OCI-LY3 (cell line): Measurements from ENCODE around the gene STAU1.
"Not testable (repeated sequence)": the region's sequence is repeated elsewhere in the genome, so short reads cannot be mapped to it uniquely, and the experiment has no call there.

ENCODE experiments used
- H2AFZ ChIP-seq: fragments of 200-600, 300-600 bp; shearing (Covaris generic); 2 replicates; pipeline ENCODE4 v1.6.0; 2014; ENCODE audit warnings: antibody characterized with exemption, low read depth, low read length
- H3K27ac ChIP-seq: fragments of 200-600, 300-600 bp; sonication (generic); 2 replicates; pipeline ENCODE4 v1.5.1; 2014; ENCODE audit warnings: mild to moderate bottlenecking, low read length, moderate library complexity, mixed read lengths
- H3K27me3 ChIP-seq: fragments of 200-600, 300-600 bp; sonication (generic); 2 replicates; pipeline ENCODE4 v1.6.1; 2014; ENCODE audit warnings: low read depth, low read length, mixed read lengths
- H3K36me3 ChIP-seq: fragments of 200-600, 300-600 bp; sonication (generic); replicated peaks from 2 replicates; pipeline ENCODE3; 2014; ENCODE audit warnings: low read depth, low read length, mixed read lengths
- H3K4me1 ChIP-seq: fragments of 300-600, 200-600 bp; sonication (generic); 2 replicates; pipeline ENCODE4 v1.6.1; 2014; ENCODE audit warnings: low read length, mixed read lengths
- H3K4me2 ChIP-seq: fragments of 200-600, 300-600 bp; sonication (generic); 2 replicates; pipeline ENCODE4 v1.6.1; 2014; ENCODE audit warnings: low read length, mixed read lengths
- H3K4me3 ChIP-seq: fragments of 300-600, 200-600 bp; sonication (generic); 2 replicates; pipeline ENCODE4 v1.5.1; 2014; ENCODE audit warnings: antibody characterized with exemption, mild to moderate bottlenecking, low read length, moderate library complexity
- H3K79me2 ChIP-seq: fragments of 300-600, 200-600 bp; shearing (Covaris generic); 2 replicates; pipeline ENCODE4 v1.6.1; 2014; ENCODE audit warnings: mild to moderate bottlenecking, low read length, mixed read lengths
- H3K9ac ChIP-seq: fragments of 300-600, 200-600 bp; shearing (Covaris generic); 2 replicates; pipeline ENCODE4 v1.6.0; 2014; ENCODE audit warnings: mild to moderate bottlenecking, low read length, moderate library complexity
- H3K9me3 ChIP-seq: fragments of 200-600, 300-600 bp; shearing (Covaris generic); 2 replicates; pipeline ENCODE4 v1.6.1; 2014; ENCODE audit warnings: low read length, mixed read lengths; ENCODE audit not compliant: insufficient read depth
- H4K20me1 ChIP-seq: fragments of 200-600, 300-600 bp; sonication (generic); 2 replicates; pipeline ENCODE4 v1.6.1; 2016; ENCODE audit warnings: low read length, mixed read lengths; ENCODE audit not compliant: insufficient read depth
- CTCF ChIP-seq: fragments of 200-600, 300-600 bp; sonication (generic); IDR thresholded peaks from 2 replicates; pipeline ENCODE4 v1.5.1; 2014; ENCODE audit warnings: antibody characterized with exemption, low read length, low read depth
- EZH2phosphoT487 ChIP-seq: fragments of 200-600 bp; shearing (Covaris generic); IDR thresholded peaks from 2 replicates; pipeline ENCODE4 v1.6.1; 2018; ENCODE audit warnings: antibody characterized with exemption, mixed run types, low read depth

The STAU1 gene

GRCh38 chr20:49186535-49187329, 1.4 kb downstream of the STAU1 start:
- Histone ChIP-seq H4K20me1 (peaks cover 54% of the 10 kb centered on the region), H2AFZ (no peak overlapping the region)

GRCh38 chr20:49185071-49185761, 2.9 kb downstream of the STAU1 start:
- Histone ChIP-seq H2AFZ (no peak overlapping the region), H3K27ac (no peak overlapping the region), H3K4me1 (peaks cover 19% of the 10 kb centered on the region), H3K27me3 (peaks cover 5% of the 10 kb centered on the region; the same call in 1 of the 2 replicates), H4K20me1 (peaks cover 68% of the 10 kb centered on the region), H3K4me2 (no peak overlapping the region), H3K9me3 (no peaks in the 10 kb centered on the region), H3K36me3 (peaks cover 7% of the 10 kb centered on the region), H3K4me3 (no peak overlapping the region), H3K9ac (no peak overlapping the region), H3K79me2 (peaks cover 79% of the 10 kb centered on the region)
- TF ChIP-seq EZH2phosphoT487 (no peak), CTCF (no peak)

More at GRCh38 chr20:49186535-49187329, 1.4 kb downstream of the STAU1 start:
- TF ChIP-seq CTCF (no peak), EZH2phosphoT487 (no peak)
- peaks cover 64% of the 10 kb centered on the region for H3K79me2 ChIP-seq
- H3K4me2 ChIP-seq, result peak overlapping the region; percentile 83
- H3K9me3 ChIP-seq, result no peaks in the 10 kb centered on the region
- peak overlapping the region; percentile 50; the same call in 1 of the 2 replicates for H3K27ac ChIP-seq
- H3K4me3 ChIP-seq, result peak overlapping the region; percentile 83
- peaks cover 7% of the 10 kb centered on the region for H3K36me3 ChIP-seq
- H3K27me3 ChIP-seq, result peaks cover 5% of the 10 kb centered on the region; the same call in 1 of the 2 replicates
- peak overlapping the region; percentile 78 for H3K9ac ChIP-seq
- H3K4me1 ChIP-seq, result peaks cover 19% of the 10 kb centered on the region

DNA sequence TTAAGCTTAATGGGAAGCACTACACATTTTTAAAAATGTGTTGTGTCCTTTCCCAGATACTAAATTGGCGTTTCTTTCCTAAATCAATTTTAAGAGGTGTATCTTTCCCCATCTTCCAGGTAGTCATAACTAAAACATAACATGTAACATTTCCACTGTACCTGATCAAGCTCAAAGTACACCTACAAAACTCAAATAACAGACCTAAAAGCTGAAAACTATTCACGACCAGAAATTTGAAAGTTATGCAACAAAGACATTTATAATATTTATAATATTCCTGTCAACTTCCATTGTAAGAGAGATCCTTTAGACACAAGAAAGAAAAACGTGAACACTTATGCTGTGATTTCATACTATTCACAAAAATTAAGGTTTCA, 3.5 kb downstream of the STAU1 start:
- Histone ChIP-seq H3K27ac (no peak overlapping the region), H3K4me3 (no peak overlapping the region), H3K36me3 (peaks cover 7% of the 10 kb centered on the region), H3K79me2 (peaks cover 84% of the 10 kb centered on the region), H2AFZ (no peak overlapping the region), H3K27me3 (0 out of 2 replicates have a peak, but pooled peaks cover 1% of the 10 kb centered on the region), H3K4me1 (peaks cover 24% of the 10 kb centered on the region), H3K9me3 (no peaks in the 10 kb centered on the region), H3K4me2 (no peak overlapping the region), H4K20me1 (peaks cover 74% of the 10 kb centered on the region), H3K9ac (no peak overlapping the region)
- TF ChIP-seq EZH2phosphoT487 (no peak), CTCF (no peak)

DNA sequence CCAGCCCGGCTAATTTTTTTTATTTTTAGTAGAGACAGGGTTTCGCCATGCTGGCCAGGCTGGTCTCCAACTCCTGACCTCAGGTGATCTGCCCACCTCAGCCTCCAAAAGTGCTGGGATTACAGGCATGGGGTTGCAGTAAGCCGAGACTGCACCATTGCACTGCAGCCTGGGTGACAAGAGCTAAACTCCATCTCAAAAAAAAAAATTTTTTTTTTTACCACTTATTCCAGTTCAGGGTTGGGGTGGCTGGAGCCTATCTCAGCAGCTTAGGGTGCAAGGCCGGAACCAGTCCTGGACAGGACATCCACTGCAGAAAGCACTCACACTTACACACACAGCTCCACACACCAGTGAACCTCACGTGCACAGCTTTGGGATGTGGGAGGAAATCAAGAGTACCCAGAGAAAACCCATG, 4.0 kb downstream of the STAU1 start:
- H3K36me3 ChIP-seq, H3K27ac ChIP-seq, H2AFZ ChIP-seq, H3K9ac ChIP-seq, H3K9me3 ChIP-seq, H3K4me3 ChIP-seq, H3K27me3 ChIP-seq, H3K4me2 ChIP-seq: not testable (repeated sequence)
- Histone ChIP-seq H3K4me1 (peaks cover 30% of the 10 kb centered on the region), H3K79me2 (peaks cover 90% of the 10 kb centered on the region), H4K20me1 (peaks cover 80% of the 10 kb centered on the region)
